BE2C (cell line): ENCODE measurements around the gene HEG1.

Experiments used
- DNase-seq: peaks from one replicate; pipeline ENCODE4 v3.0.0-alpha.2; 2020
- H3K27me3 ChIP-seq: fragments of 250-450 bp; sonication (Bioruptor Pico); 2 replicates; pipeline ENCODE4 v1.5.1; 2020; ENCODE audit warnings: mild to moderate bottlenecking
- H3K36me3 ChIP-seq: fragments of 250-450 bp; sonication (Bioruptor Pico); 2 replicates; pipeline ENCODE4 v1.5.1; 2020; ENCODE audit warnings: mild to moderate bottlenecking
- H3K4me1 ChIP-seq: fragments of 250-450 bp; sonication (Bioruptor Pico); 2 replicates; pipeline ENCODE4 v1.5.1; 2020
- H3K4me3 ChIP-seq: 2 replicates; pipeline ENCODE4 v1.5.1; 2011; ENCODE audit warnings: low read depth, low read length
- H3K9me3 ChIP-seq: fragments of 250-450 bp; sonication (Bioruptor Pico); 2 replicates; pipeline ENCODE4 v1.5.1; 2020
- CTCF ChIP-seq: IDR thresholded peaks from 2 replicates; pipeline ENCODE4 v1.5.1; 2012; ENCODE audit warnings: mild to moderate bottlenecking, low read depth, low read length

The HEG1 gene

GRCh38 chr3:125039131-125040100 is 16.4 kb downstream of the HEG1 start:
- Histone ChIP-seq H3K4me1 (peaks cover 7% of the 10 kb centered on the region; the same call in 1 of the 2 replicates), H3K36me3 (no peaks in the 10 kb centered on the region), H3K9me3 (no peaks in the 10 kb centered on the region), H3K27me3 (no peaks in the 10 kb centered on the region), H3K4me3 (no peak overlapping the region)
- no peak for DNase-seq
- TF ChIP-seq CTCF: no peak

DNA sequence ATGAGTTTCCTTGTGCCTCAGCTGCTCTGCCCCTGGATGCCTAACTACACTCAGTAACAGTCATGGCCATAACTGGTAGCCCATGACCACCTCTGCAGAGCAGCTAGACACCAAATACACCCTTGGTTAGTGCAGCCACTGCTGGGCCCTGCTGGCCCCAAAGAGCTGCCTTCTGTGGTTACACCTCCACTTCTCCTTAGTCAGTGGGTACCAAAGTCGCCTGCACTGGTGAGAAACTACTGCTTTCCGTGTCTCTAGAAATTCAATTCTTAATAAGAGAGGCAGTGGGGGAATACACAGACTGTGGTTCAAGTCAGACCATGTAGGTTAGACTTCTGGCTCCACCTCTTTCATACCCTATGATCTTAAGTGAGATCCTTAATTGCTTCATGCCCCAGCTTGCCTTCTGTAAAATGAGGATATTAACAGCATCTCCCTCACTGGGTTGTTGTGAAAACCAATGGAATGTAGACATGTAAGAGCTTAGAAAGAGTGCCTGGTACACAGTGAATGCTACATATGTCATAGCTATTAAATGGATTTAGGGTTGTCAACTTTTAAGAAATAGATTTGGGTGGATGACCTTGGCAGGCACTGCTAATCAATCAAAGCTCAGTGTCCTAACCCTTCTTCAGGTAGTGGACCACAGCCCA is 18.2 kb downstream of the HEG1 start:
- no peaks in the 10 kb centered on the region for H3K9me3 ChIP-seq
- H3K27me3 ChIP-seq: no peaks in the 10 kb centered on the region
- H3K4me1 ChIP-seq: peaks cover 4% of the 10 kb centered on the region; the same call in 1 of the 2 replicates
- DNase-seq: no peak
- H3K4me3 ChIP-seq: no peak overlapping the region
- TF ChIP-seq CTCF: no peak
- H3K36me3 ChIP-seq: no peaks in the 10 kb centered on the region

DNA sequence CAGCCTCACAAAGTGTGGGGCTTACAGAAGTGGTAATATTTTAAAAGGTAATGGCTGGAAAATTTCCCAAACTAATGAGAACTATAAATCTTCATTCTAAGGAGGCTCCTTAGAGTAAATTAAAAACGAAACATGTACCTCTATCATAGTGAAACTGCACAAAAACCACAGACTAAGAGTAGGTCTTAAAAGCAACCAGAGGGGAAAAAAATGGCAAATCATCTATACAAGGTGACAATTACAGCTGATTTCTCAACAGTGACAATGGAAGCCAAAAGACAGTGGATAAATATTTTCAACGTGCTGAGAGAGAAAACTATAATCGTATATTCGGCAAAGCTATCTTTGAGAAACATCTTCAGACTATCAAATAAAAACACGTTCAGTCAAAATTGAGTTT is 20.6 kb downstream of the HEG1 start:
- no peak for TF ChIP-seq CTCF
- H3K27me3 ChIP-seq: no peaks in the 10 kb centered on the region
- H3K4me1 ChIP-seq: peaks cover 5% of the 10 kb centered on the region; the same call in 1 of the 2 replicates
- no peaks in the 10 kb centered on the region for H3K36me3 ChIP-seq
- DNase-seq: no peak
- H3K9me3 ChIP-seq: no peaks in the 10 kb centered on the region
- no peak overlapping the region for H3K4me3 ChIP-seq

GRCh38 chr3:125033616-125034015 is 22.2 kb downstream of the HEG1 start:
- H3K4me1 ChIP-seq: peaks cover 3% of the 10 kb centered on the region; the same call in 1 of the 2 replicates
- no peak for TF ChIP-seq CTCF
- no peak overlapping the region for H3K4me3 ChIP-seq
- no peaks in the 10 kb centered on the region for H3K36me3 ChIP-seq
- no peaks in the 10 kb centered on the region for H3K9me3 ChIP-seq
- H3K27me3 ChIP-seq: no peaks in the 10 kb centered on the region
- DNase-seq: no peak

DNA sequence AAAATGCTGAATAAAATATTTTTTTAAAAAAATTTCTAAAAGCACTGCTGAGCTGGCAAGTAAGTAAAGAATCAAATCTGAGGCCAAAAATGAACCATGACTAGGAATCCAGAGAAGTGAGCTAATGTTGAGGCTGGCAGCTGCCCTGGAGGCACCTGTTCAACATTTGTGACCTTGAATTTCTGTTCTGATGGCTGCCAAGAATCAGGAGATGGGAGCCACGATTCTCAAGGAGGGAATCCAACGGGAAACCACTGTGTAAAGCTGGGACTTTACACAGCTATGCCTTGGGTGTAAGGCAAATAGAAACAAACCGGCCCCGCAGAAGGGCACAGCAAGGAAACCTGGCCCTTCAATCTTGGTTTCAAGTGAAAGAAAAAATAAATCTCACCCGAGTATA is 22.7 kb downstream of the HEG1 start:
- no peak for TF ChIP-seq CTCF
- H3K27me3 ChIP-seq: no peaks in the 10 kb centered on the region
- H3K36me3 ChIP-seq: no peaks in the 10 kb centered on the region; the same call in 1 of the 2 replicates
- no peak for DNase-seq
- H3K4me1 ChIP-seq: peaks cover 3% of the 10 kb centered on the region; the same call in 1 of the 2 replicates
- no peak overlapping the region for H3K4me3 ChIP-seq
- H3K9me3 ChIP-seq: no peaks in the 10 kb centered on the region

GRCh38 chr3:125032683-125033082 is 23.1 kb downstream of the HEG1 start:
- DNase-seq: no peak

More at GRCh38 chr3:125032683-125033082, 23.1 kb downstream of the HEG1 start:
- Histone ChIP-seq H3K4me1 (peaks cover 3% of the 10 kb centered on the region; the same call in 1 of the 2 replicates), H3K36me3 (peaks cover 3% of the 10 kb centered on the region), H3K9me3 (no peaks in the 10 kb centered on the region), H3K4me3 (no peak overlapping the region), H3K27me3 (no peaks in the 10 kb centered on the region)
- no peak for TF ChIP-seq CTCF
